Upper lobe of right lung (tissue), 1 donor: ENCODE data around the gene CDCP2. TPM values are rescaled to one million over a fixed set of nuclear protein-coding genes. Genes with fewer than 3 reads are reported as not detected.

Experiments used
- ATAC-seq: fragments of 200-7000 bp; cut with Tn5 transposase; one replicate; pipeline ENCODE4 v1.9.1; 2020; ENCODE audit warnings: mild to moderate bottlenecking, moderate library complexity
- DNase-seq: peaks from one replicate; pipeline ENCODE4 v3.0.0-alpha.2; 2020
- H3K27ac ChIP-seq: fragments of 200-600 bp; one replicate; pipeline ENCODE4 v1.8.0; 2022
- H3K27me3 ChIP-seq: fragments of 200-600 bp; one replicate; pipeline ENCODE4 v1.8.0; 2022; ENCODE audit warnings: mild to moderate bottlenecking
- H3K36me3 ChIP-seq: fragments of 200-600 bp; one replicate; pipeline ENCODE4 v1.8.0; 2022
- H3K4me1 ChIP-seq: fragments of 200-600 bp; one replicate; pipeline ENCODE4 v1.8.0; 2022
- H3K4me3 ChIP-seq: fragments of 200-600 bp; one replicate; pipeline ENCODE4 v1.8.0; 2022; ENCODE audit warnings: mild to moderate bottlenecking
- H3K9me3 ChIP-seq: fragments of 200-600 bp; one replicate; pipeline ENCODE4 v1.8.0; 2022
- CTCF ChIP-seq: fragments of 200-600 bp; IDR thresholded peaks from one replicate; pipeline ENCODE4 v1.8.0; 2022; ENCODE audit warnings: antibody characterized with exemption
- intact Hi-C: fragments of 100-400 bp; cut with DNase I; formaldehyde crosslinking; loops from one replicate; pipeline ENCODE4 v1.11.0; 2022
- total RNA-seq: library from RNA; stranded (reverse); fragmentation: NEBNext Ultra II Directional; extraction: Animal tissue kit (Norgen Biotek cat#: 25700); gene quantifications from one replicate; pipeline ENCODE4 v1.2.1, GENCODE V29; 2021
- donor health status: DM: no; HTN: yes; CAD: no; lungs with severe emphysema.

The CDCP2 gene
- total RNA-seq, 1 donor from 2014 or later: 0.35 TPM

- no peak for ATAC-seq
- Histone ChIP-seq H3K9me3 (no peaks in the 10 kb centered on the region), H3K27ac (peak overlapping the region; percentile 42), H3K4me1 (no peaks in the 10 kb centered on the region), H3K36me3 (no peaks in the 10 kb centered on the region), H3K4me3 (no peak overlapping the region), H3K27me3 (no peaks in the 10 kb centered on the region)
- no peak for DNase-seq
- intact Hi-C loops: no loop called here
- no peak for TF ChIP-seq CTCF
These were observed 20.1 kb upstream of the CDCP2 start for GRCh38 chr1:54172614-54173599.

- ATAC-seq (no peak), DNase-seq (no peak)
- Histone ChIP-seq H3K36me3 (no peaks in the 10 kb centered on the region), H3K4me1 (no peaks in the 10 kb centered on the region), H3K4me3 (no peak overlapping the region), H3K27ac (no peak overlapping the region), H3K9me3 (no peaks in the 10 kb centered on the region), H3K27me3 (no peaks in the 10 kb centered on the region)
- no peak for TF ChIP-seq CTCF
- intact Hi-C loops: no loop called here
These were observed 18.8 kb upstream of the CDCP2 start for GRCh38 chr1:54171606-54172005.

- ATAC-seq (no peak), DNase-seq (no peak)
- Histone ChIP-seq H3K36me3 (no peaks in the 10 kb centered on the region), H3K27ac (no peak overlapping the region), H3K4me1 (no peaks in the 10 kb centered on the region), H3K9me3 (no peaks in the 10 kb centered on the region), H3K27me3 (no peaks in the 10 kb centered on the region), H3K4me3 (no peak overlapping the region)
- TF ChIP-seq CTCF: no peak
- intact Hi-C loops: no loop called here
These were observed 18.2 kb upstream of the CDCP2 start for GRCh38 chr1:54171016-54171415.

- H3K4me3 ChIP-seq: no peak overlapping the region
- no peaks in the 10 kb centered on the region for H3K27me3 ChIP-seq
- H3K4me1 ChIP-seq: no peaks in the 10 kb centered on the region
- no peak for DNase-seq
- no peaks in the 10 kb centered on the region for H3K36me3 ChIP-seq
- no peak for TF ChIP-seq CTCF
- H3K9me3 ChIP-seq: no peaks in the 10 kb centered on the region
- intact Hi-C loops: no loop called here
- no peak for ATAC-seq
- H3K27ac ChIP-seq: no peak overlapping the region
These were observed 16.3 kb upstream of the CDCP2 start for GRCh38 chr1:54169068-54169467.

- Histone ChIP-seq H3K27me3 (no peaks in the 10 kb centered on the region), H3K9me3 (no peaks in the 10 kb centered on the region), H3K27ac (no peak overlapping the region), H3K4me3 (no peak overlapping the region), H3K4me1 (no peaks in the 10 kb centered on the region), H3K36me3 (no peaks in the 10 kb centered on the region)
- intact Hi-C loops: no loop called here
- ATAC-seq (no peak), DNase-seq (no peak)
- TF ChIP-seq CTCF: no peak
These were observed 15.6 kb upstream of the CDCP2 start for GRCh38 chr1:54168206-54168965.
